ENCODE data around the gene CCDC82. TPM values are rescaled to one million over a fixed set of nuclear protein-coding genes. Genes with fewer than 3 reads are reported as not detected.

The CCDC82 gene
- total RNA-seq, 1 experiment from 2014 or later = 19.9 TPM

- no peak for DNase-seq
- no TSS peak for BruUV-seq (replicated peaks)
- Histone ChIP-seq H3K9me2 (ENCODE audit: insufficient read depth) (no peaks in the 10 kb centered on the region), H3K4me3 (no peak overlapping the region), H3K9me3 (ENCODE audit: insufficient read depth, low read depth) (no peaks in the 10 kb centered on the region), H3K27me3 (ENCODE audit: insufficient read depth, low read depth) (no peaks in the 10 kb centered on the region), H4K20me1 (ENCODE audit: insufficient read depth) (peaks cover 3% of the 10 kb centered on the region; the same call in 1 of the 2 replicates), H3K36me3 (ENCODE audit: low read depth) (peaks cover 39% of the 10 kb centered on the region), H3K79me2 (ENCODE audit: low read depth) (peaks cover 100% of the 10 kb centered on the region), H3F3A (ENCODE audit: insufficient read depth, low read depth) (peaks cover 10% of the 10 kb centered on the region; the same call in 1 of the 2 replicates), H3K4me2 (no peak overlapping the region), H3K4me1 (replicated peaks; ENCODE audit: insufficient read depth) (peaks cover 68% of the 10 kb centered on the region), H3K27ac (no peak overlapping the region), H2AFZ (no peak overlapping the region)
- CTCF ChIA-PET = no interaction called here
- POLR2A ChIA-PET (ENCODE audit: unreplicated experiment) = no interaction called here
- intact Hi-C loops (cut with micrococcal nuclease; ENCODE audit: unreplicated experiment) = no loop called here
- TF ChIP-seq CTCF (conservative IDR thresholded peaks at IDR 0.05) (no peak), EZH2 (IDR thresholded peaks at IDR 0.05; ENCODE audit: low read depth) (no peak)
Measured at GRCh38 chr11:96335388-96335787, 54.3 kb downstream of the CCDC82 start.

GRCh38 chr11:96334219-96334618 lies 55.5 kb downstream of the CCDC82 start:
- Histone ChIP-seq H3F3A (ENCODE audit: insufficient read depth, low read depth) (peaks cover 4% of the 10 kb centered on the region; the same call in 1 of the 2 replicates), H3K4me1 (replicated peaks; ENCODE audit: insufficient read depth) (peaks cover 68% of the 10 kb centered on the region), H3K79me2 (ENCODE audit: low read depth) (peaks cover 100% of the 10 kb centered on the region), H3K4me2 (no peak overlapping the region), H3K4me3 (no peak overlapping the region), H3K36me3 (ENCODE audit: low read depth) (peaks cover 45% of the 10 kb centered on the region), H3K27ac (no peak overlapping the region), H3K9me3 (ENCODE audit: insufficient read depth, low read depth) (no peaks in the 10 kb centered on the region), H4K20me1 (ENCODE audit: insufficient read depth) (peaks cover 3% of the 10 kb centered on the region; the same call in 1 of the 2 replicates), H3K27me3 (ENCODE audit: insufficient read depth, low read depth) (no peaks in the 10 kb centered on the region), H2AFZ (no peak overlapping the region), H3K9me2 (ENCODE audit: insufficient read depth) (no peaks in the 10 kb centered on the region)
- no TSS peak for BruUV-seq (replicated peaks)
- ChIA-PET CTCF (no interaction called here), POLR2A (ENCODE audit: unreplicated experiment) (interaction anchor here (0.7 kb wide), 1 partner anchor 1545 kb away, joined by 3 read pairs; no protein-coding TSS in a partner anchor)
- no peak for TF ChIP-seq EZH2 (IDR thresholded peaks at IDR 0.05; ENCODE audit: low read depth)
- TF ChIP-seq CTCF (conservative IDR thresholded peaks at IDR 0.05) = no peak
- no peak for DNase-seq
- intact Hi-C loops (cut with micrococcal nuclease; ENCODE audit: unreplicated experiment) = no loop called here

GRCh38 chr11:96333191-96333719 lies 56.5 kb downstream of the CCDC82 start:
- BruUV-seq (replicated peaks) = no TSS peak
- H3K27me3 ChIP-seq (ENCODE audit: insufficient read depth, low read depth) = no peaks in the 10 kb centered on the region
- ChIA-PET POLR2A (ENCODE audit: unreplicated experiment) (no interaction called here), CTCF (no interaction called here)
- no peak for DNase-seq
- intact Hi-C loops (cut with micrococcal nuclease; ENCODE audit: unreplicated experiment) = no loop called here
- H3K36me3 ChIP-seq (ENCODE audit: low read depth) = peaks cover 45% of the 10 kb centered on the region
- H3K79me2 ChIP-seq (ENCODE audit: low read depth) = peaks cover 100% of the 10 kb centered on the region
- peak overlapping the region; percentile 3; the same call in 1 of the 2 replicates for H3K27ac ChIP-seq
- TF ChIP-seq CTCF (conservative IDR thresholded peaks at IDR 0.05) = no peak
- TF ChIP-seq EZH2 (IDR thresholded peaks at IDR 0.05; ENCODE audit: low read depth) = no peak
- H3K4me3 ChIP-seq = no peak overlapping the region
- no peaks in the 10 kb centered on the region for H3K9me3 ChIP-seq (ENCODE audit: insufficient read depth, low read depth)
- peaks cover 3% of the 10 kb centered on the region; the same call in 1 of the 2 replicates for H4K20me1 ChIP-seq (ENCODE audit: insufficient read depth)
- H3K9me2 ChIP-seq (ENCODE audit: insufficient read depth) = no peaks in the 10 kb centered on the region
- no peak overlapping the region for H2AFZ ChIP-seq
- peak overlapping the region; percentile 22; the same call in 1 of the 2 replicates for H3K4me2 ChIP-seq
- peaks cover 66% of the 10 kb centered on the region for H3K4me1 ChIP-seq (replicated peaks; ENCODE audit: insufficient read depth)
- H3F3A ChIP-seq (ENCODE audit: insufficient read depth, low read depth) = no peaks in the 10 kb centered on the region
